SJSA1 (cell line): Measurements from ENCODE around the gene TTYH2. TPM values are rescaled to one million over a fixed set of nuclear protein-coding genes. Genes with fewer than 3 reads are reported as not detected.

Experiments
- DNase-seq, 2 experiments: peaks; one replicate each; pipeline ENCODE4 v3.0.0-alpha.2; 2015 to 2020; ENCODE audit warnings: low spot score in 2 of 2, low read depth in 1 of 2
- H3K27ac ChIP-seq: fragments of 250-450 bp; sonication (Bioruptor Pico); 2 replicates; pipeline ENCODE4 v1.5.1; 2020; ENCODE audit warnings: mild to moderate bottlenecking, moderate library complexity
- H3K27me3 ChIP-seq: fragments of 250-450 bp; sonication (Bioruptor Pico); replicated peaks from 2 replicates; pipeline ENCODE4 v1.5.1; 2020; ENCODE audit warnings: mild to moderate bottlenecking, moderate library complexity
- H3K36me3 ChIP-seq: fragments of 250-450 bp; sonication (Bioruptor Pico); 2 replicates; pipeline ENCODE4 v1.5.1; 2020; ENCODE audit warnings: mild to moderate bottlenecking
- H3K4me1 ChIP-seq: fragments of 250-450 bp; sonication (Bioruptor Pico); replicated peaks from 2 replicates; pipeline ENCODE4 v1.6.1; 2021; ENCODE audit warnings: mild to moderate bottlenecking
- H3K4me3 ChIP-seq: fragments of 250-450 bp; sonication (Bioruptor Pico); 2 replicates; pipeline ENCODE4 v1.5.1; 2020; ENCODE audit warnings: mild to moderate bottlenecking
- H3K9me3 ChIP-seq: fragments of 250-450 bp; sonication (Bioruptor Pico); replicated peaks from 2 replicates; pipeline ENCODE4 v1.5.1; 2020; ENCODE audit warnings: mild to moderate bottlenecking
- total RNA-seq: library from RNA; depleted of rRNA; stranded (reverse); fragments of >200 nt; shearing (Covaris generic); gene quantifications from 2 replicates; pipeline ENCODE4 v1.2.3, GENCODE V29; 2014

TTYH2 gene
- total RNA-seq, 1 experiment from 2014 or later, result 0.50 TPM

- H3K27ac ChIP-seq, result no peak overlapping the region
- H3K9me3 ChIP-seq, result no peaks in the 10 kb centered on the region
- no peak for DNase-seq
- H3K27me3 ChIP-seq, result peaks cover 22% of the 10 kb centered on the region
- peaks cover 26% of the 10 kb centered on the region for H3K36me3 ChIP-seq
- H3K4me1 ChIP-seq, result peaks cover 22% of the 10 kb centered on the region
- H3K4me3 ChIP-seq, result no peak overlapping the region
Measured at GRCh38 chr17:74214484-74215341, 1.3 kb downstream of the TTYH2 start.

- Histone ChIP-seq H3K9me3 (no peaks in the 10 kb centered on the region), H3K36me3 (peaks cover 20% of the 10 kb centered on the region), H3K27ac (no peak overlapping the region), H3K27me3 (peaks cover 25% of the 10 kb centered on the region), H3K4me1 (peaks cover 22% of the 10 kb centered on the region), H3K4me3 (no peak overlapping the region)
- no peak for DNase-seq
Measured at GRCh38 chr17:74215342-74215727, 2.0 kb downstream of the TTYH2 start.

- H3K27ac ChIP-seq, result no peak overlapping the region
- peaks cover 8% of the 10 kb centered on the region for H3K36me3 ChIP-seq
- no peak overlapping the region for H3K4me3 ChIP-seq
- peaks cover 19% of the 10 kb centered on the region for H3K4me1 ChIP-seq
- H3K27me3 ChIP-seq, result peaks cover 33% of the 10 kb centered on the region
- no peak for DNase-seq
- no peaks in the 10 kb centered on the region for H3K9me3 ChIP-seq
Measured at GRCh38 chr17:74216505-74216904, 3.1 kb downstream of the TTYH2 start.

- H3K4me1 ChIP-seq, result peaks cover 12% of the 10 kb centered on the region
- DNase-seq, result no peak
- H3K9me3 ChIP-seq, result no peaks in the 10 kb centered on the region
- peaks cover 38% of the 10 kb centered on the region for H3K27me3 ChIP-seq
- no peak overlapping the region for H3K4me3 ChIP-seq
- no peak overlapping the region for H3K27ac ChIP-seq
- peaks cover 1% of the 10 kb centered on the region; the same call in 1 of the 2 replicates for H3K36me3 ChIP-seq
Measured at GRCh38 chr17:74217037-74217730, 3.8 kb downstream of the TTYH2 start.

- DNase-seq, result no peak
- H3K27me3 ChIP-seq, result peaks cover 35% of the 10 kb centered on the region
- H3K4me3 ChIP-seq, result no peak overlapping the region
- no peak overlapping the region for H3K27ac ChIP-seq
- H3K36me3 ChIP-seq, result no peaks in the 10 kb centered on the region
- H3K4me1 ChIP-seq, result peaks cover 5% of the 10 kb centered on the region
- H3K9me3 ChIP-seq, result no peaks in the 10 kb centered on the region
Measured at GRCh38 chr17:74217888-74218287, 4.5 kb downstream of the TTYH2 start.

GRCh38 chr17:74218436-74218835, 5.1 kb downstream of the TTYH2 start:
- peaks cover 35% of the 10 kb centered on the region for H3K27me3 ChIP-seq
- DNase-seq, result no peak

GRCh38 chr17:74219576-74220133, 6.3 kb downstream of the TTYH2 start:
- Histone ChIP-seq H3K4me3 (no peak overlapping the region), H3K4me1 (no peaks in the 10 kb centered on the region), H3K36me3 (no peaks in the 10 kb centered on the region), H3K27me3 (peaks cover 26% of the 10 kb centered on the region), H3K27ac (no peak overlapping the region), H3K9me3 (no peaks in the 10 kb centered on the region)
- no peak for DNase-seq

More at GRCh38 chr17:74218436-74218835, 5.1 kb downstream of the TTYH2 start:
- Histone ChIP-seq H3K4me3 (no peak overlapping the region), H3K9me3 (no peaks in the 10 kb centered on the region), H3K27ac (no peak overlapping the region), H3K36me3 (no peaks in the 10 kb centered on the region), H3K4me1 (0 out of 2 replicates have a peak, but pooled peaks cover 2% of the 10 kb centered on the region)

GRCh38 chr17:74220219-74220618, 6.8 kb downstream of the TTYH2 start:
- DNase-seq, result no peak
- no peaks in the 10 kb centered on the region for H3K36me3 ChIP-seq
- H3K4me1 ChIP-seq, result no peaks in the 10 kb centered on the region
- H3K4me3 ChIP-seq, result no peak overlapping the region
- no peaks in the 10 kb centered on the region for H3K9me3 ChIP-seq
- H3K27me3 ChIP-seq, result peaks cover 32% of the 10 kb centered on the region
- no peak overlapping the region for H3K27ac ChIP-seq

- H3K36me3 ChIP-seq, result no peaks in the 10 kb centered on the region
- H3K27ac ChIP-seq, result no peak overlapping the region
- peaks cover 39% of the 10 kb centered on the region for H3K27me3 ChIP-seq
- H3K4me3 ChIP-seq, result no peak overlapping the region
- H3K4me1 ChIP-seq, result no peaks in the 10 kb centered on the region
- DNase-seq, result no peak
- no peaks in the 10 kb centered on the region for H3K9me3 ChIP-seq
Measured at GRCh38 chr17:74220946-74221818, 7.8 kb downstream of the TTYH2 start.

GRCh38 chr17:74222399-74222798, 9.0 kb downstream of the TTYH2 start:
- no peak overlapping the region for H3K27ac ChIP-seq
- H3K4me3 ChIP-seq, result no peak overlapping the region
- no peaks in the 10 kb centered on the region for H3K9me3 ChIP-seq
- peaks cover 50% of the 10 kb centered on the region for H3K27me3 ChIP-seq
- DNase-seq, result no peak
- H3K36me3 ChIP-seq, result no peaks in the 10 kb centered on the region
- no peaks in the 10 kb centered on the region for H3K4me1 ChIP-seq

- H3K4me3 ChIP-seq, result no peak overlapping the region
Measured at GRCh38 chr17:74223901-74224300, 10.5 kb downstream of the TTYH2 start.

GRCh38 chr17:74224959-74225725, 11.8 kb downstream of the TTYH2 start:
- DNase-seq, result no peak
- Histone ChIP-seq H3K4me1 (no peaks in the 10 kb centered on the region), H3K36me3 (no peaks in the 10 kb centered on the region), H3K4me3 (no peak overlapping the region), H3K27me3 (peaks cover 59% of the 10 kb centered on the region), H3K27ac (no peak overlapping the region), H3K9me3 (no peaks in the 10 kb centered on the region)

More at GRCh38 chr17:74223901-74224300, 10.5 kb downstream of the TTYH2 start:
- Histone ChIP-seq H3K27ac (no peak overlapping the region), H3K27me3 (peaks cover 59% of the 10 kb centered on the region), H3K36me3 (no peaks in the 10 kb centered on the region), H3K4me1 (no peaks in the 10 kb centered on the region), H3K9me3 (no peaks in the 10 kb centered on the region)
- DNase-seq, result no peak

GRCh38 chr17:74226252-74226651, 12.9 kb downstream of the TTYH2 start:
- H3K36me3 ChIP-seq, result no peaks in the 10 kb centered on the region
- no peaks in the 10 kb centered on the region for H3K9me3 ChIP-seq
- H3K27ac ChIP-seq, result no peak overlapping the region
- DNase-seq, result no peak
- H3K27me3 ChIP-seq, result peaks cover 58% of the 10 kb centered on the region
- H3K4me1 ChIP-seq, result no peaks in the 10 kb centered on the region
- H3K4me3 ChIP-seq, result no peak overlapping the region
